Measurements from ENCODE around the gene ZFC3H1.

Gene ZFC3H1

DNA sequence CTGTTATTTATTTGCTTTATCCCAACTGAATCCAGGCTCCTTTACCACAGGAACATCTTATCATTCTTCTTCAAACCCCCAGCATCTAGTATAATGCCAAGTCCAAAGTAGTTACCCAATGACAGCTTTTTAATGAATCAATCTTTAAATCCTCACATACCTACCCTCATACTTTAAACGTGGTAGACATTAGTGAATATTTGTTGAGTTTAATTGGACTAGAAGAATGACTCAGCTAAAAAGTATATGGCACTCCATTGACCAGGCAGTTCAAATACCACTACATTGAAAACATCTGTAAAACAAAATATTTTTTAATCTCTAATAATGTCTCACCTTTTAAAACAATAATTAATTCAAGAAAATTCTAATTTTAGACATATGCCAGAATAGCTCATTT, 98.1 kb downstream of the ZFC3H1 start:
- no peak for DNase-seq

GRCh38 chr12:71562676-71563595, 100.7 kb downstream of the ZFC3H1 start:
- no peak for DNase-seq
